SK-N-SH (cell line): ENCODE results near the gene KRT80. TPM values are rescaled to one million over a fixed set of nuclear protein-coding genes. Genes with fewer than 3 reads are reported as not detected.

Source experiments
- CTCF ChIA-PET: fragments of 300-600, 350-600 bp; formaldehyde crosslinking; extraction: SDS; loops from one replicate; lab custom pipeline; 2021; lab: Yijun Ruan, JAX
- POLR2A ChIA-PET: fragments of 350-600 bp; sonication (Branson Sonifier 250); formaldehyde crosslinking; extraction: SDS; loops from one replicate; lab custom pipeline; 2020; ENCODE audit warnings: antibody characterized with exemption, inconsistent platforms; lab: Yijun Ruan, JAX
- DNase-seq: peaks from one replicate; pipeline ENCODE4 v3.0.0; 2012
- H2AFZ ChIP-seq: fragments of 200-600 bp; sonication (generic); 2 replicates; pipeline ENCODE4 v1.8.1; 2016; ENCODE audit warnings: antibody characterized with exemption, mild to moderate bottlenecking, low read depth
- H3F3A ChIP-seq: fragments of 200-600 bp; sonication (generic); replicated peaks from 2 replicates; pipeline ENCODE3; 2016; ENCODE audit warnings: antibody characterized with exemption, mild to moderate bottlenecking; ENCODE audit not compliant: insufficient read depth
- H3K27ac ChIP-seq, 2 experiments: fragments of 200-500 bp in 1 of 2; fragments of 200-600 bp in 1 of 2; sonication (Bioruptor generic) in 1 of 2; sonication (generic), shearing (Covaris generic) in 1 of 2; 2 replicates each; pipeline versions ENCODE4 v1.5.1 to v1.6.1; 2014 to 2016; ENCODE audit warnings: low read depth in 2 of 2, inconsistent platforms in 1 of 2, low read length in 1 of 2, mild to moderate bottlenecking in 1 of 2, mixed read lengths in 1 of 2
- H3K27me3 ChIP-seq: fragments of 200-600 bp; sonication (generic), shearing (Covaris generic); 2 replicates; pipeline ENCODE4 v1.6.1; 2016; ENCODE audit warnings: mixed run types; ENCODE audit not compliant: insufficient read depth
- H3K36me3 ChIP-seq, 2 experiments: fragments of 200-500 bp in 1 of 2; fragments of 200-600 bp in 1 of 2; sonication (Bioruptor generic) in 1 of 2; sonication (generic) in 1 of 2; replicated peaks in 1 of 2; 2 replicates each; pipeline versions ENCODE3 to v1.5.1; 2014 to 2016; ENCODE audit warnings: low read length in 1 of 2, mild to moderate bottlenecking in 1 of 2; ENCODE audit not compliant: insufficient read depth in 2 of 2, control insufficient read depth in 1 of 2
- H3K4me1 ChIP-seq, 2 experiments: fragments of 200-500 bp in 1 of 2; fragments of 200-600 bp in 1 of 2; sonication (Bioruptor generic) in 1 of 2; sonication (generic), shearing (Covaris generic) in 1 of 2; 2 replicates each; pipeline versions ENCODE4 v1.5.1 to v1.6.1; 2014 to 2016; ENCODE audit warnings: low read depth in 1 of 2, low read length in 1 of 2, mixed run types in 1 of 2; ENCODE audit not compliant: insufficient read depth in 2 of 2, control insufficient read depth in 1 of 2
- H3K4me2 ChIP-seq: fragments of 200-600 bp; sonication (generic), shearing (Covaris generic); 2 replicates; pipeline ENCODE4 v1.6.1; 2017; ENCODE audit warnings: mixed run types
- H3K4me3 ChIP-seq, 2 experiments: fragments of 200-500 bp in 1 of 2; fragments of 200-600 bp in 1 of 2; sonication (Bioruptor generic) in 1 of 2; sonication (generic), shearing (Covaris generic) in 1 of 2; 2 replicates each; pipeline versions ENCODE4 v1.5.1 to v1.8.1; 2014 to 2016; ENCODE audit warnings: low read depth in 2 of 2, inconsistent platforms in 1 of 2, low read length in 1 of 2, mild to moderate bottlenecking in 1 of 2, mixed read lengths in 1 of 2, moderate library complexity in 1 of 2
- H3K79me2 ChIP-seq: fragments of 200-600 bp; sonication (generic); 2 replicates; pipeline ENCODE4 v1.8.1; 2017; ENCODE audit warnings: mild to moderate bottlenecking; ENCODE audit not compliant: insufficient read depth
- H3K9ac ChIP-seq: fragments of 200-600 bp; sonication (generic); 2 replicates; pipeline ENCODE4 v1.6.1; 2017; ENCODE audit warnings: mixed run types
- H3K9me2 ChIP-seq: fragments of 200-600 bp; sonication (generic); 2 replicates; pipeline ENCODE4 v1.6.1; 2017; ENCODE audit warnings: mixed run types
- H3K9me3 ChIP-seq: fragments of 200-600 bp; sonication (generic); 2 replicates; pipeline ENCODE4 v1.6.1; 2017; ENCODE audit warnings: mixed run types, mild to moderate bottlenecking, moderate library complexity
- H4K20me1 ChIP-seq: fragments of 200-600 bp; sonication (generic); 2 replicates; pipeline ENCODE4 v1.6.1; 2017; ENCODE audit warnings: mild to moderate bottlenecking, mixed run types; ENCODE audit not compliant: insufficient read depth
- FOXM1 ChIP-seq: IDR thresholded peaks from 2 replicates; pipeline ENCODE4 v1.4.0; 2012; ENCODE audit warnings: low read depth, mild to moderate bottlenecking
- GATA2 ChIP-seq: sonication (generic); formaldehyde crosslinking; IDR thresholded peaks from 2 replicates; pipeline ENCODE4 v1.5.0; 2020; ENCODE audit warnings: mild to moderate bottlenecking, missing genetic modification reagents
- POLR2AphosphoS5 ChIP-seq: IDR thresholded peaks from 2 replicates; pipeline ENCODE4 v1.6.1; 2012; ENCODE audit warnings: low read depth, low read length
- RAD21 ChIP-seq: IDR thresholded peaks from 2 replicates; pipeline ENCODE4 v1.6.1; 2012; ENCODE audit warnings: mild to moderate bottlenecking, low read length
- REST ChIP-seq: IDR thresholded peaks from 2 replicates; pipeline ENCODE4 v1.6.1; 2012; ENCODE audit warnings: mild to moderate bottlenecking, low read depth, low read length, moderate library complexity
- RFX5 ChIP-seq: IDR thresholded peaks from 2 replicates; pipeline ENCODE4 v1.6.1; 2012; ENCODE audit warnings: mild to moderate bottlenecking, improper control_type of control experiment, low read length
- RXRA ChIP-seq: IDR thresholded peaks from 2 replicates; pipeline ENCODE4 v1.4.0; 2012; ENCODE audit warnings: low read depth, mild to moderate bottlenecking, borderline replicate concordance
- SMC3 ChIP-seq: IDR thresholded peaks from 2 replicates; pipeline ENCODE4 v1.6.1; 2012; ENCODE audit warnings: low read depth, low read length, improper control_type of control experiment
- TEAD4 ChIP-seq: IDR thresholded peaks from 2 replicates; pipeline ENCODE4 v1.4.0; 2012; ENCODE audit warnings: mild to moderate bottlenecking, borderline replicate concordance; ENCODE audit not compliant: insufficient read depth
- USF1 ChIP-seq: IDR thresholded peaks from 2 replicates; pipeline ENCODE4 v1.4.0; 2012; ENCODE audit warnings: low read depth, borderline replicate concordance
- YY1 ChIP-seq: IDR thresholded peaks from 2 replicates; pipeline ENCODE4 v1.4.0; 2012; ENCODE audit warnings: low read depth, mild to moderate bottlenecking
- WGBS: methylation state at CpG from one replicate; pipeline ENCODE4 v1.1.6; 2017; ENCODE audit warnings: low lambda C conversion rate; 5-methylcytosine and 5-hydroxymethylcytosine counted together
- polyA plus RNA-seq, 3 experiments: library from polyadenylated mRNA; depleted of rRNA; stranded (reverse); fragments of >200 nt; gene quantifications; 2 replicates each; pipeline ENCODE4 v1.2.3, GENCODE V29; 2012
- TF ChIP-seq, protein P1 (sequence below): IDR thresholded peaks from 2 replicates; pipeline ENCODE4 v1.4.0; 2012; ENCODE audit warnings: low read depth, borderline replicate concordance
- TF ChIP-seq, protein P2 (sequence below): fragments of 200-600 bp; sonication (generic); IDR thresholded peaks from 2 replicates; pipeline ENCODE4 v1.6.1; 2017; ENCODE audit warnings: antibody characterized with exemption, mild to moderate bottlenecking, moderate library complexity

Gene KRT80
- polyA plus RNA-seq, 1 of the 3 experiments (the other 2 are of a cell fraction), result 14.9 TPM

GRCh38 chr12:52157566-52158150 lies 34.2 kb downstream of the KRT80 start (continued):
- no peak for TF ChIP-seq REST
- TF ChIP-seq, protein P1, sequence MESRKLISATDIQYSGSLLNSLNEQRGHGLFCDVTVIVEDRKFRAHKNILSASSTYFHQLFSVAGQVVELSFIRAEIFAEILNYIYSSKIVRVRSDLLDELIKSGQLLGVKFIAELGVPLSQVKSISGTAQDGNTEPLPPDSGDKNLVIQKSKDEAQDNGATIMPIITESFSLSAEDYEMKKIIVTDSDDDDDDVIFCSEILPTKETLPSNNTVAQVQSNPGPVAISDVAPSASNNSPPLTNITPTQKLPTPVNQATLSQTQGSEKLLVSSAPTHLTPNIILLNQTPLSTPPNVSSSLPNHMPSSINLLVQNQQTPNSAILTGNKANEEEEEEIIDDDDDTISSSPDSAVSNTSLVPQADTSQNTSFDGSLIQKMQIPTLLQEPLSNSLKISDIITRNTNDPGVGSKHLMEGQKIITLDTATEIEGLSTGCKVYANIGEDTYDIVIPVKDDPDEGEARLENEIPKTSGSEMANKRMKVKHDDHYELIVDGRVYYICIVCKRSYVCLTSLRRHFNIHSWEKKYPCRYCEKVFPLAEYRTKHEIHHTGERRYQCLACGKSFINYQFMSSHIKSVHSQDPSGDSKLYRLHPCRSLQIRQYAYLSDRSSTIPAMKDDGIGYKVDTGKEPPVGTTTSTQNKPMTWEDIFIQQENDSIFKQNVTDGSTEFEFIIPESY, result no peak

GRCh38 chr12:52156757-52157565 lies 34.9 kb downstream of the KRT80 start:
- DNase-seq, result peak; percentile 92
- no peaks in the 10 kb centered on the region for H3K4me1 ChIP-seq
- no peaks in the 10 kb centered on the region for H3K9me2 ChIP-seq
- H3K4me2 ChIP-seq, result no peak overlapping the region
- WGBS, result 36% methylated on average over 14 of the region's 15 CpGs
- no peaks in the 10 kb centered on the region for H3K79me2 ChIP-seq
- peaks cover 3% of the 10 kb centered on the region for H3F3A ChIP-seq
- H3K9ac ChIP-seq, result no peak overlapping the region
- H3K36me3 ChIP-seq, result no peaks in the 10 kb centered on the region
- no peak overlapping the region; a peak in 1 of 4 replicates for H3K4me3 ChIP-seq
- H3K9me3 ChIP-seq, result no peaks in the 10 kb centered on the region
- CTCF ChIA-PET, result interaction anchor here (0.5 to 7.5 kb wide), 63 partner anchors 9 to 727 kb away, joined by 3 to 110 read pairs (median 4); partner anchors contain the start of genes KRT80 and KRT83
- no peaks in the 10 kb centered on the region for H3K27me3 ChIP-seq
- no peak overlapping the region for H3K27ac ChIP-seq
- no peak for TF ChIP-seq GATA2 (CRISPR knock-in tag)
- TF ChIP-seq USF1, result no peak
- peak; percentile 96 for TF ChIP-seq SMC3
- no peak for TF ChIP-seq RFX5
- no peak for TF ChIP-seq TEAD4
- TF ChIP-seq RXRA, result no peak
- TF ChIP-seq FOXM1, result no peak
- no peak for TF ChIP-seq YY1
- TF ChIP-seq POLR2AphosphoS5, result no peak
- TF ChIP-seq, protein P2, sequence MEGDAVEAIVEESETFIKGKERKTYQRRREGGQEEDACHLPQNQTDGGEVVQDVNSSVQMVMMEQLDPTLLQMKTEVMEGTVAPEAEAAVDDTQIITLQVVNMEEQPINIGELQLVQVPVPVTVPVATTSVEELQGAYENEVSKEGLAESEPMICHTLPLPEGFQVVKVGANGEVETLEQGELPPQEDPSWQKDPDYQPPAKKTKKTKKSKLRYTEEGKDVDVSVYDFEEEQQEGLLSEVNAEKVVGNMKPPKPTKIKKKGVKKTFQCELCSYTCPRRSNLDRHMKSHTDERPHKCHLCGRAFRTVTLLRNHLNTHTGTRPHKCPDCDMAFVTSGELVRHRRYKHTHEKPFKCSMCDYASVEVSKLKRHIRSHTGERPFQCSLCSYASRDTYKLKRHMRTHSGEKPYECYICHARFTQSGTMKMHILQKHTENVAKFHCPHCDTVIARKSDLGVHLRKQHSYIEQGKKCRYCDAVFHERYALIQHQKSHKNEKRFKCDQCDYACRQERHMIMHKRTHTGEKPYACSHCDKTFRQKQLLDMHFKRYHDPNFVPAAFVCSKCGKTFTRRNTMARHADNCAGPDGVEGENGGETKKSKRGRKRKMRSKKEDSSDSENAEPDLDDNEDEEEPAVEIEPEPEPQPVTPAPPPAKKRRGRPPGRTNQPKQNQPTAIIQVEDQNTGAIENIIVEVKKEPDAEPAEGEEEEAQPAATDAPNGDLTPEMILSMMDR, result peak; percentile 98
- TF ChIP-seq RAD21, result peak; percentile 99
- H4K20me1 ChIP-seq, result no peaks in the 10 kb centered on the region
- POLR2A ChIA-PET, result no interaction called here
- H2AFZ ChIP-seq, result no peak overlapping the region
